Osteoblast (primary cell): ENCODE results near the gene INSRR. TPM values are rescaled to one million over a fixed set of nuclear protein-coding genes. Genes with fewer than 3 reads are reported as not detected.

Experiments
- DNase-seq: peaks from one replicate; pipeline ENCODE4 v3.0.0; 2011; ENCODE audit warnings: low spot score, mixed read lengths; ENCODE audit not compliant: insufficient read length; ENCODE audit errors: missing footprints
- H2AFZ ChIP-seq: 2 replicates; pipeline ENCODE4 v1.6.0; 2011; ENCODE audit warnings: mild to moderate bottlenecking, low read length
- H3K27ac ChIP-seq: 2 replicates; pipeline ENCODE4 v1.5.1; 2011; ENCODE audit warnings: mild to moderate bottlenecking, low read depth, low read length, moderate library complexity
- H3K27me3 ChIP-seq: 2 replicates; pipeline ENCODE4 v1.6.0; 2012; ENCODE audit warnings: mild to moderate bottlenecking, control low read depth, inconsistent platforms, low read length, moderate library complexity; ENCODE audit not compliant: insufficient read depth
- H3K36me3 ChIP-seq: 2 replicates; pipeline ENCODE4 v1.5.1; 2011; ENCODE audit warnings: mild to moderate bottlenecking, low read length, control low read depth, moderate library complexity; ENCODE audit not compliant: insufficient read depth
- H3K4me1 ChIP-seq: 2 replicates; pipeline ENCODE4 v1.5.1; 2011; ENCODE audit warnings: mild to moderate bottlenecking, low read length, control low read depth, moderate library complexity; ENCODE audit not compliant: insufficient read depth
- H3K4me2 ChIP-seq: 2 replicates; pipeline ENCODE4 v1.6.0; 2011; ENCODE audit warnings: mild to moderate bottlenecking, low read length; ENCODE audit not compliant: insufficient read depth
- H3K4me3 ChIP-seq: fragments of 200-600 bp; sonication (generic); 3 replicates; pipeline ENCODE4 v1.5.1; 2012; ENCODE audit warnings: mild to moderate bottlenecking, low read length, inconsistent platforms; ENCODE audit not compliant: insufficient read depth
- H3K79me2 ChIP-seq: 2 replicates; pipeline ENCODE4 v1.6.0; 2012; ENCODE audit warnings: mild to moderate bottlenecking, low read length, control low read depth, inconsistent platforms; ENCODE audit not compliant: insufficient read depth
- H3K9me3 ChIP-seq: 2 replicates; pipeline ENCODE4 v1.5.1; 2011; ENCODE audit warnings: low read depth, low read length, control low read depth
- H4K20me1 ChIP-seq: 2 replicates; pipeline ENCODE4 v1.6.0; 2012; ENCODE audit warnings: mild to moderate bottlenecking, low read length, control low read depth; ENCODE audit not compliant: insufficient read depth
- CTCF ChIP-seq: IDR thresholded peaks from 2 replicates; pipeline ENCODE4 v1.5.1; 2011; ENCODE audit warnings: mild to moderate bottlenecking, low read depth, low read length, moderate library complexity; ENCODE audit errors: extremely low read depth
- total RNA-seq: library from RNA; depleted of rRNA; stranded (reverse); fragments of >200 nt; gene quantifications from 2 replicates; pipeline ENCODE4 v1.2.3, GENCODE V29; 2012

Gene INSRR
- total RNA-seq, 1 donor: 0.36 TPM

DNA sequence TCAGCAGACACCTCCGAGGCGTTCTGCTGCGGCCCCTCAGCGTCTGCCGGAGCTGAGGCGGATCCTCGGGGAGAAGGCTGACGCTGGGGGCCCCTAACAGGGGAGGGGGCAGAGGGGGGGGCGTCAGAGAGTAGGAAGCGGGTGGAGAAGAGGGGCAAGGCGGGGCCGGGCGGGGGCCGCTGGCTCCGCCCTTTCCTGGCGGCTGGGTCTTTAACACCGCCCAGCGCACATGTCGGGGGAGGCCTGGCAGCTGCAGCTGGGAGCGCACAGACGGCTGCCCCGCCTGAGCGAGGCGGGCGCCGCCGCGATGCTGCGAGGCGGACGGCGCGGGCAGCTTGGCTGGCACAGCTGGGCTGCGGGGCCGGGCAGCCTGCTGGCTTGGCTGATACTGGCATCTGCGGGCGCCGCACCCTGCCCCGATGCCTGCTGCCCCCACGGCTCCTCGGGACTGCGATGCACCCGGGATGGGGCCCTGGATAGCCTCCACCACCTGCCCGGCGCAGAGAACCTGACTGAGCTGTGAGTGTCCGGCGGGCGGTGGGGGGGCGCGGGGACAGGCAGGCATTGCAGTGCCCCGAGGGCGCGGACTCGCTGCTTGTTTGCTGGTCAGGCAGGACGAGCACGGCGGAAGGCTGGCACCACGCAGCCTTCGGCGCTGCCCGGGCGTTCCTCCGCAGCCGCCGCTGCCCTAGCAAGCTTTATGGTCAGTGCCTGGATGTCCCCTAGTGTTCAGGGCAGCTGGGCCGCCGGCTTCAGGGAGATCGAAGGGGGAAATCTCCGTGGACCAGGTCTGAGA lies 1.9 kb upstream of the INSRR start, which contains the start of gene NTRK1:
TSS of gene NTRK1 (plus strand) at position 238 of the 796 bp plus-strand sequence. CDS start at position 308, 70 bp downstream.
- Histone ChIP-seq H4K20me1 (no peaks in the 10 kb centered on the region), H3K4me1 (peaks cover 14% of the 10 kb centered on the region), H3K36me3 (no peaks in the 10 kb centered on the region), H3K79me2 (no peaks in the 10 kb centered on the region), H2AFZ (peak within 1 kb of the TSS; percentile 82), H3K4me3 (peak within 1 kb of the TSS; percentile 63), H3K27ac (no peak within 1 kb of the TSS), H3K27me3 (peaks cover 74% of the 10 kb centered on the region), H3K4me2 (peak within 1 kb of the TSS; percentile 81), H3K9me3 (no peaks in the 10 kb centered on the region)
- no peak for TF ChIP-seq CTCF
- peak; percentile 93 for DNase-seq

DNA sequence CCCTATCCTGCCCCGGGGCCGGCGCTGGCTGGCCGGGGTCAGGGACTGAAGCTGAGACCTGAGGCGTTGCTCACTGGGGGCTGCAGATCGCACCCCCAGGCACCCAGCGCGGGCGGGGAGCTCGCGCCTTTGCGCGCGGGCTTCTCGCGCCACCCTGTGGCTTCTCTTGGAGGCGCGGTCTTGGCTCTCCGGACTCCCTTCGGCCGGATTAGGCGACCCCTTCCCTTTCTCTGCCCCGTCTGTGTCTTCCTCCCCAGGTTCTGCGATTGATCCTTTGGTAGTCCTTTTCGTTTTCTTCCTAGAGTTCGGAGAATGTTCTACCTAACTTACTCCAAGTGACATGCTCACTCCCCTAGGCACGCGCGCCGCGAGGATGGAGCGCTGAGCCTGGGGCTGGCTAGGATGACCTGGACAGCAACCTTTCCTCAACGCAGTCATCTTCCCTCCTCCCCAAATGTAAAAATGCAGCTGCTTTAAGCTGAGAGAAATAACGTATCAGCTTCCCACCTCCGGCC lies 1.3 kb upstream of the INSRR start:
- Histone ChIP-seq H3K4me3 (peak overlapping the region; percentile 63), H3K27me3 (peaks cover 69% of the 10 kb centered on the region), H3K4me2 (peak overlapping the region; percentile 81), H3K4me1 (peaks cover 14% of the 10 kb centered on the region), H3K36me3 (no peaks in the 10 kb centered on the region), H3K27ac (no peak overlapping the region), H2AFZ (peak overlapping the region; percentile 40), H3K9me3 (no peaks in the 10 kb centered on the region), H4K20me1 (no peaks in the 10 kb centered on the region), H3K79me2 (no peaks in the 10 kb centered on the region)
- DNase-seq: peak; percentile 95
- peak; percentile 64 for TF ChIP-seq CTCF

- TF ChIP-seq CTCF: no peak
Observed at GRCh38 chr1:156859523-156860112, 701 bp upstream of the INSRR start.

DNA sequence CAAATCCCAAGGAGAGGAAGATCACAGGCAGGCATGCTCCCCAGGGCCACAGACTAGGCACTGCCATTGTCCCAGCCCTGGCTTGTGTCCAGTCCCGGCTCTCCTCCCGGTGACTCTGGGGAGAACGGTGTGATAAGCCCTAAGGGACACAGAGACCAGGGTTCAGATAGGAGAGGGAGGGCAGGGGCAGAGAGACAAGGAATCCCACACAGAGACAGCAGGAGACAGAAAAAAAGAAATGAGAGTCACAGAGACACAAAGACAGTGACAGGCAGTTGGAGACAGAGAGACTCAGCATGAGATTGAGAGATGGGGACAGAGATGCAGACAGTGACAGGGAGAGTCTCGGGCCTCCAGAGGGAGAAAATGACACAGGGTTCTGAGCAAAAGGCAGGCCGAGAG lies 361 bp downstream of the INSRR start:
- H3K9me3 ChIP-seq: no peaks in the 10 kb centered on the region
- H3K4me1 ChIP-seq: peaks cover 14% of the 10 kb centered on the region
- H3K27ac ChIP-seq: no peak overlapping the region
- H2AFZ ChIP-seq: no peak overlapping the region
- H3K4me2 ChIP-seq: peak overlapping the region; percentile 81
- peak overlapping the region; percentile 29 for H3K4me3 ChIP-seq
- no peaks in the 10 kb centered on the region for H4K20me1 ChIP-seq
- peaks cover 67% of the 10 kb centered on the region for H3K27me3 ChIP-seq
- DNase-seq: no peak
- H3K36me3 ChIP-seq: no peaks in the 10 kb centered on the region
- no peak for TF ChIP-seq CTCF
- H3K79me2 ChIP-seq: no peaks in the 10 kb centered on the region

More at GRCh38 chr1:156859523-156860112, 701 bp upstream of the INSRR start:
- Histone ChIP-seq H3K4me1 (peaks cover 14% of the 10 kb centered on the region), H3K27me3 (peaks cover 69% of the 10 kb centered on the region), H3K9me3 (no peaks in the 10 kb centered on the region), H3K4me2 (peak overlapping the region; percentile 81), H3K27ac (no peak overlapping the region), H3K4me3 (peak overlapping the region; percentile 63), H3K79me2 (no peaks in the 10 kb centered on the region), H4K20me1 (no peaks in the 10 kb centered on the region), H2AFZ (peak overlapping the region; percentile 82), H3K36me3 (no peaks in the 10 kb centered on the region)
- DNase-seq: peak; percentile 93
